Tibial artery (tissue), 4 donors: ENCODE data around the gene KRTAP19-8.

Source experiments
- DNase-seq, 2 donors: peaks; one replicate each; pipeline ENCODE4 v3.0.0-alpha.2; 2019
- H3K27ac ChIP-seq, 2 donors: fragments of 200-600 bp; sonication (generic) in 1 of 2; 1 replicate in 1 of 2; 2 replicates in 1 of 2; pipeline ENCODE4 v1.5.1; 2018 to 2019; ENCODE audit warnings: mild to moderate bottlenecking in 1 of 2
- H3K27me3 ChIP-seq, 2 donors: fragments of 200-600 bp; sonication (generic) in 1 of 2; one replicate each; pipeline versions ENCODE4 v1.5.1 to v1.6.0; 2016 to 2019
- H3K36me3 ChIP-seq, 3 donors: fragments of 200-600 bp; sonication (generic) in 2 of 3; one replicate each; pipeline ENCODE4 v1.5.1; 2016 to 2019; ENCODE audit warnings: mild to moderate bottlenecking in 2 of 3
- H3K4me1 ChIP-seq, 4 donors: fragments of 200-600 bp; sonication (generic) in 2 of 4; 1 replicate in 3 of 4; 2 replicates in 1 of 4; pipeline ENCODE4 v1.5.1; 2016 to 2019
- H3K4me3 ChIP-seq, 2 donors: fragments of 200-600 bp; sonication (generic) in 1 of 2; 1 replicate in 1 of 2; 2 replicates in 1 of 2; pipeline ENCODE4 v1.5.1; 2018 to 2019; ENCODE audit warnings: mild to moderate bottlenecking in 2 of 2
- H3K9me3 ChIP-seq, 3 donors: fragments of 200-600 bp; sonication (generic) in 1 of 3; one replicate each; pipeline ENCODE4 v1.5.1; 2016 to 2019
- intact Hi-C: fragments of 100-400 bp; cut with DNase I; formaldehyde crosslinking; loops from one replicate; pipeline ENCODE4 v1.15.0; 2023; ENCODE audit warnings: low total_unique reads
- TF ChIP-seq, protein P1 (sequence below), 2 experiments: fragments of 200-600 bp in 1 of 2; fragments of 450-650 bp in 1 of 2; IDR thresholded peaks; one replicate each; pipeline ENCODE4 v1.5.1; 2017 to 2019; ENCODE audit warnings: antibody characterized with exemption in 2 of 2, mild to moderate bottlenecking in 1 of 2, moderate library complexity in 1 of 2

Gene KRTAP19-8

DNA sequence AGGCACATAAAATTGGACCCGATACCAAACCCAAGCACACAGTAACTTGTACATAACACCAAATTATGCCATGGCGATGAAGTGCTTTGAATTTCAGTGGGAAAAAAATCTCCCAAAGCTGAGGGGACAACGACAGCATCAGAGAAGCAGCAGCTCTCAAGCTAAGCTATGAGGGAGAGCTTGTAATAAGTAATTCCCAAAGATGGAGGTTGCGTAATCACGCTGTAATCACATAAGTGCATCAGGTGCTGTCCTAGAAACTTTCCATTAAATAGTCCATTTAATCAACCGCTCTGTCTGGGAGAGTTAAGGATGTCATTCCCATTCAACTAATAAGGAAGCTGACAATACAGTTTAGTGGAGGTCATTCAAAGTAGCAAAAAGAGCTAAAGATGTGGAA lies 37.6 kb upstream of the KRTAP19-8 start:
- intact Hi-C loops: no loop called here
- Histone ChIP-seq H3K4me3 (no peak overlapping the region), H3K27me3 (no peaks in the 10 kb centered on the region), H3K9me3 (no peaks in the 10 kb centered on the region), H3K27ac (no peak overlapping the region), H3K36me3 (no peaks in the 10 kb centered on the region), H3K4me1 (no peaks in the 10 kb centered on the region)
- TF ChIP-seq, protein P1, sequence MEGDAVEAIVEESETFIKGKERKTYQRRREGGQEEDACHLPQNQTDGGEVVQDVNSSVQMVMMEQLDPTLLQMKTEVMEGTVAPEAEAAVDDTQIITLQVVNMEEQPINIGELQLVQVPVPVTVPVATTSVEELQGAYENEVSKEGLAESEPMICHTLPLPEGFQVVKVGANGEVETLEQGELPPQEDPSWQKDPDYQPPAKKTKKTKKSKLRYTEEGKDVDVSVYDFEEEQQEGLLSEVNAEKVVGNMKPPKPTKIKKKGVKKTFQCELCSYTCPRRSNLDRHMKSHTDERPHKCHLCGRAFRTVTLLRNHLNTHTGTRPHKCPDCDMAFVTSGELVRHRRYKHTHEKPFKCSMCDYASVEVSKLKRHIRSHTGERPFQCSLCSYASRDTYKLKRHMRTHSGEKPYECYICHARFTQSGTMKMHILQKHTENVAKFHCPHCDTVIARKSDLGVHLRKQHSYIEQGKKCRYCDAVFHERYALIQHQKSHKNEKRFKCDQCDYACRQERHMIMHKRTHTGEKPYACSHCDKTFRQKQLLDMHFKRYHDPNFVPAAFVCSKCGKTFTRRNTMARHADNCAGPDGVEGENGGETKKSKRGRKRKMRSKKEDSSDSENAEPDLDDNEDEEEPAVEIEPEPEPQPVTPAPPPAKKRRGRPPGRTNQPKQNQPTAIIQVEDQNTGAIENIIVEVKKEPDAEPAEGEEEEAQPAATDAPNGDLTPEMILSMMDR (IDR thresholded peaks at IDR 0.05): no peak
- no peak for DNase-seq

DNA sequence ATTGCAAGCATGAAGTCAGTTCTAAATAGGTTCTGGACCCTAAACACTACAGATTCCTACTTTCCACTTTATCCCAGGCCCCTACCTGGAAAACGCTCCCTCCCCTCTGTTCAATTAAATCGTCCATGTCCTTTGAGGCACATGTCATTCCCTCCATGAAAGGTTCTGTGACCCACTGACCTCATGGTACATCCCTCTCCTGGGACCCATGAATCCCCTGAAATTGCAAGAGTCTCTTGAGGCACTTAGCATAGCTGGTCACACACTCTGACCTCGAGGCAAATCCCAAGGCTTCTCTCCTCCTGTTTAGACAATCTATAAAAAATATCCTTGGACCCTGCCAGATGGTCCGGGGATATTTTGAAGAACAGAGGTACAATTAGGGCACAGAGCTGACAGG lies 34.3 kb upstream of the KRTAP19-8 start:
- no peaks in the 10 kb centered on the region for H3K36me3 ChIP-seq

DNA sequence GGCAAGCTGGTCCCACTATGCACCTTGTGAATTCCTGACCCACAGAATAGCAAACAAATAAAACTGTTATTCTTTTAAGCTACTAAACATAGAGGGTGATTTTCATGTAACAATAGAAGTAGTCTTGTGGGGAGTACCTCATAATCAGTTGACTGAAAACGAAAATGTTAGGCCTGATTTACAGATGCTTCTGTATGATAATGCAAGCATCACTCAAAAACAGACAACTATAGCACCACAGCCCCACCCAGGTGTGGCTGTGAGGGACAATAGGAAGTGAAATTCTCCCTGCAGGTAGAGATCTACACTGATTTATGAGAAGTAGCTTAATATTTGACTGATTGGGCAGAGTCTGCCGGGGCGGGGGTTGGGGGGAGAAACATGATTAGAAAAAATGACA lies 26.5 kb upstream of the KRTAP19-8 start:
- no peak for DNase-seq
- no peaks in the 10 kb centered on the region for H3K9me3 ChIP-seq
- TF ChIP-seq, protein P1 (IDR thresholded peaks at IDR 0.05): no peak
- H3K4me1 ChIP-seq: no peaks in the 10 kb centered on the region
- H3K27ac ChIP-seq: no peak overlapping the region
- H3K4me3 ChIP-seq: no peak overlapping the region
- no peaks in the 10 kb centered on the region for H3K36me3 ChIP-seq
- no peaks in the 10 kb centered on the region for H3K27me3 ChIP-seq
- intact Hi-C loops: no loop called here

More for the DNA sequence above, 34.3 kb upstream of the KRTAP19-8 start:
- H3K4me1 ChIP-seq: no peaks in the 10 kb centered on the region
- no peak overlapping the region for H3K27ac ChIP-seq
- TF ChIP-seq, protein P1 (IDR thresholded peaks at IDR 0.05): no peak
- no peaks in the 10 kb centered on the region for H3K27me3 ChIP-seq
- H3K9me3 ChIP-seq: no peaks in the 10 kb centered on the region
- DNase-seq: no peak
- intact Hi-C loops: no loop called here
- no peak overlapping the region for H3K4me3 ChIP-seq

DNA sequence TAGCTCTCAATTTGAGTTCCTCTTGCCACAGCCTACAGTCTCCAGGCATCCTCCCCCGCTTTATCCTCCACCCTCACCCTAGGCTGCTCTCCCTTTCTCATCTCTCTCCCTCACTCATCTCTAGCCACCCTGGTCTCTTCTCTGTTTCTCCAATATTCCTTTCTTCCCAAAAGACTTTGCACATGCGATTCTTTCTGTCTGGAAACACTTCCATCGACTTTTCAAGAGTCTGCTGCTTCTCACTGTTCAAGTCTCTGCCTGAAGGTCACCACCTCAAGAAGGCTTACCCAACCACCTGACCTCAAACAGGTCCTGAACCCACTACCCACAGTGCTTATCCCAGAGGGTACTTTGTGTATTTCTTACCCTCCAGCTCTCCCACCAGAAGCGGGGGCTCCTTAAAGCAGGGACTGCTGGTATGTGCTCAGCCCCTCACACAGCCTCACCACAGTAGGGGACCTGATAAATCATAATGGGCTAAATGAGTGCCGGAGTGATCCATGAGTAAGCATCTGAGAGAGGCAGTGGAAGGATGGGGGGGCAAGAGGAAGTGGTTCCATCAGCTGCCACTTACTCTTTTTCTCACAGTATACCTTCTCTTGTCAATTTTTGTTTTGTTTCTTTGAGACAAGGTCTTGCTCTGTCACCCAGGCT lies 14.3 kb upstream of the KRTAP19-8 start:
- Histone ChIP-seq H3K27ac (no peak overlapping the region), H3K9me3 (no peaks in the 10 kb centered on the region), H3K27me3 (no peaks in the 10 kb centered on the region), H3K4me1 (no peaks in the 10 kb centered on the region), H3K4me3 (no peak overlapping the region), H3K36me3 (no peaks in the 10 kb centered on the region)
- intact Hi-C loops: no loop called here
- DNase-seq: no peak
- TF ChIP-seq, protein P1 (IDR thresholded peaks at IDR 0.05): no peak

DNA sequence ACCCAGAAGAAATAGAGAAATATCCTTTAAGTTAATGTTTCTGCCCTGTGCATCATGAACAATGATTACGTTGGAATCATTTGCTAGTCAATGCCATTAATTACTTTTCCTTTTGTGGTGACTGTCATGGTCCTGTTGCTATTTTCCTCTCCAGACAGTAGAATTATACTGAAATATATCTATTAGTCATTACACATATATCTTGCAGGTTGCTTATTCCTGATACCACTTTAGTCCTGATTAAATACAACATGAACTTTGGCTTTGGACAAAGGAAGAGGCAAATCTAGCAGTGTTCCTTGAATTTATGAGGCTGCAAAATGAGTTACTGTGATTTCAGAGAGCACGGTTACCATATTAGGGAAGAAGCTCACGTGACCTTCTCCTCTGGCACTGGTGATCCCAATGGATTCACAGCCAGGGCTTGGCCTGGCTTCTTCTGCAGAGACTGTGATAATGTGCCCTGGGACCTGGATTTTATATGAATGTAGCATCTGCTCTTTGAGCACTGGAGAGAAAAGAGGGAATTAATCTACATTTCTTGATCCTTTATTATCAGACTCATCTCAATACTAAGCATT lies 12.4 kb upstream of the KRTAP19-8 start:
- Histone ChIP-seq H3K27ac (no peak overlapping the region), H3K36me3 (no peaks in the 10 kb centered on the region), H3K27me3 (no peaks in the 10 kb centered on the region), H3K4me1 (no peaks in the 10 kb centered on the region), H3K4me3 (no peak overlapping the region), H3K9me3 (no peaks in the 10 kb centered on the region)
- TF ChIP-seq, protein P1 (IDR thresholded peaks at IDR 0.05): no peak
- intact Hi-C loops: no loop called here
- DNase-seq: no peak
